Measurements from ENCODE around the gene BPIFA3.

The BPIFA3 gene

GRCh38 chr20:33217052-33217451 lies at the start of gene BPIFA3:
BPIFA3 (plus strand) TSS chr20:33217352; CDS start chr20:33217537, 185 bp downstream.
- Histone ChIP-seq H3K4me2 (ENCODE audit: insufficient read depth, low read length) (no peak within 1 kb of the TSS), H3K36me3 (ENCODE audit: insufficient read depth, low read length) (no peaks in the 10 kb centered on the region), H3K9ac (ENCODE audit: low read depth, low read length) (no peak within 1 kb of the TSS), H3K9me3 (ENCODE audit: insufficient read depth, low read length, severe bottlenecking) (no peaks in the 10 kb centered on the region), H3K27ac (ENCODE audit: low read length) (no peak within 1 kb of the TSS), H3K27me3 (ENCODE audit: insufficient read depth, low read length, poor library complexity) (peaks cover 23% of the 10 kb centered on the region), H3K4me1 (ENCODE audit: insufficient read depth, low read length) (no peaks in the 10 kb centered on the region), H2AFZ (ENCODE audit: low read depth, low read length) (no peak within 1 kb of the TSS), H3K4me3 (ENCODE audit: low read depth in 1 of 2, low read length in 2 of 2) (no peak within 1 kb of the TSS), H4K20me1 (ENCODE audit: insufficient read depth, low read length) (0 out of 2 replicates have a peak, but pooled peaks cover 4% of the 10 kb centered on the region), H3K79me2 (ENCODE audit: insufficient read depth, low read length) (no peaks in the 10 kb centered on the region)
- no peak for TF ChIP-seq EZH2 (IDR thresholded peaks at IDR 0.05; ENCODE audit: borderline replicate concordance, low read depth, low read length, severe bottlenecking)
- TF ChIP-seq CTCF (IDR thresholded peaks at IDR 0.05; ENCODE audit: borderline replicate concordance, extremely low read depth, low read length, poor library complexity, severe bottlenecking): no peak
- DNase-seq (no peak), ATAC-seq (ENCODE audit: insufficient read depth, low read depth) (no peak)

- no peak within 1 kb of the TSS for H3K27ac ChIP-seq (ENCODE audit: low read length)
- H3K4me1 ChIP-seq (ENCODE audit: insufficient read depth, low read length): no peaks in the 10 kb centered on the region
- ATAC-seq (ENCODE audit: insufficient read depth, low read depth) (no peak), DNase-seq (no peak)
- H4K20me1 ChIP-seq (ENCODE audit: insufficient read depth, low read length): no peaks in the 10 kb centered on the region
- TF ChIP-seq CTCF (IDR thresholded peaks at IDR 0.05; ENCODE audit: borderline replicate concordance, extremely low read depth, low read length, poor library complexity, severe bottlenecking): no peak
- no peak for TF ChIP-seq EZH2 (IDR thresholded peaks at IDR 0.05; ENCODE audit: borderline replicate concordance, low read depth, low read length, severe bottlenecking)
- no peak within 1 kb of the TSS for H3K4me2 ChIP-seq (ENCODE audit: insufficient read depth, low read length)
- H2AFZ ChIP-seq (ENCODE audit: low read depth, low read length): no peak within 1 kb of the TSS
- no peak within 1 kb of the TSS for H3K4me3 ChIP-seq (ENCODE audit: low read depth in 1 of 2, low read length in 2 of 2)
- no peaks in the 10 kb centered on the region for H3K79me2 ChIP-seq (ENCODE audit: insufficient read depth, low read length)
- H3K9me3 ChIP-seq (ENCODE audit: insufficient read depth, low read length, severe bottlenecking): peaks cover 6% of the 10 kb centered on the region
- H3K36me3 ChIP-seq (ENCODE audit: insufficient read depth, low read length): no peaks in the 10 kb centered on the region
- no peaks in the 10 kb centered on the region for H3K27me3 ChIP-seq (ENCODE audit: insufficient read depth, low read length, poor library complexity)
- no peak within 1 kb of the TSS for H3K9ac ChIP-seq (ENCODE audit: low read depth, low read length)
Measured at GRCh38 chr20:33167859-33168258, 49.3 kb upstream of the BPIFA3 start, which contains the start of gene BPIFA2. BPIFA2 (plus strand) TSS chr20:33168159; CDS start chr20:33169146, 987 bp downstream.

- Histone ChIP-seq H4K20me1 (ENCODE audit: insufficient read depth, low read length) (no peaks in the 10 kb centered on the region), H3K27ac (ENCODE audit: low read length) (no peak overlapping the region), H3K79me2 (ENCODE audit: insufficient read depth, low read length) (no peaks in the 10 kb centered on the region), H3K4me1 (ENCODE audit: insufficient read depth, low read length) (no peaks in the 10 kb centered on the region), H3K36me3 (ENCODE audit: insufficient read depth, low read length) (no peaks in the 10 kb centered on the region), H3K4me3 (ENCODE audit: low read depth in 1 of 2, low read length in 2 of 2) (no peak overlapping the region), H3K4me2 (ENCODE audit: insufficient read depth, low read length) (no peak overlapping the region), H3K9me3 (ENCODE audit: insufficient read depth, low read length, severe bottlenecking) (peaks cover 6% of the 10 kb centered on the region), H3K27me3 (ENCODE audit: insufficient read depth, low read length, poor library complexity) (no peaks in the 10 kb centered on the region), H2AFZ (ENCODE audit: low read depth, low read length) (no peak overlapping the region), H3K9ac (ENCODE audit: low read depth, low read length) (no peak overlapping the region)
- TF ChIP-seq EZH2 (IDR thresholded peaks at IDR 0.05; ENCODE audit: borderline replicate concordance, low read depth, low read length, severe bottlenecking) (no peak), CTCF (IDR thresholded peaks at IDR 0.05; ENCODE audit: borderline replicate concordance, extremely low read depth, low read length, poor library complexity, severe bottlenecking) (peak; percentile 68)
- DNase-seq: peak; percentile 35
- no peak for ATAC-seq (ENCODE audit: insufficient read depth, low read depth)
Measured at GRCh38 chr20:33169176-33169794, 47.9 kb upstream of the BPIFA3 start.
